HL-60/S4 (cell line): ENCODE results near the gene TMEM170A.
"Not testable (repeated sequence)": the region's sequence is repeated elsewhere in the genome, so short reads cannot be mapped to it uniquely, and the experiment has no call there.

ENCODE experiments used
- in situ Hi-C: fragments of 300-500 bp; cut with MboI; formaldehyde crosslinking; loops from 2 replicates; pipeline ENCODE4 v1.14.3; 2022; ENCODE audit warnings: low sequenced_read_pairs

Gene TMEM170A

GRCh38 chr16:75456971-75457370 is 7.5 kb downstream of the TMEM170A start:
- in situ Hi-C loops = no loop called here

DNA sequence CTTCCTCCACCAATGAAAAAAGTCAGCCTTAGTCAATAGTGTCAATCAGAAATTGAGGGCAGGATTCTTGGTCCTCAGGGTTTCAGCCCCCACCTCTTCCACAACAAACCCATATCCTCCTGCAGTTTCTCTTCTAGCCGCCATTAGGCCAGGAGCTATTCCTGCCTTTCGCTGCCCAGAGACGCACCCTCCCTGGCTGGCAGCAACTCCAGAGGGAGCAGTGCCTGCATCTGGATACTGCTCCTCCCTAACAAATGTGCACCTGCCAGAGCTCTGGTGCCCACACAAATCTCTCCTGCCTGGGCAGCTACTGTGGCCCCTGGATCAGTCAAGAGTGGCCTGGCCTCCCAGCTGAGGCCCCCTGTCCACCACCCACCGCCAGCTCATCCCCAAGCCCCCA is 8.0 kb downstream of the TMEM170A start:
- in situ Hi-C loops = not testable (repeated sequence)

DNA sequence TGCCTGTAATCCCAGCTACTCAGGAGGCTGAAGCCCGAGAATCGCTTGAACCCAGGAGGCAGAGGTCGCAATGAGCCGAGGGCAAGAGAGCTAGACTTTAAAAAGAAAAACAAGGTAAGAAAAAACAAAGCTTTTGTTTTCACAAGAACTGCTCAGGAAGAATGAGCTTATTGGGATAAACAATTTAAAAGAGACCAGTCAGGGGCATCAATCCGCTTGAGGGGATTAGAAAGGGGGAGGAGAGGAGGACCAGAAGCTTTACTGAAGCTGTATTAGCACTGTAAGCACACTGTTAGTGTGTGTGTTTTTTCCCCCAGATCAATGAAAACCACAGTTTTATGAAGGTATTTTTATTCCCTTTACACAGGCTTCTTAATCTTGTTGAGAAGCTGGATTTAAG is 8.8 kb downstream of the TMEM170A start:
- in situ Hi-C loops = no loop called here

DNA sequence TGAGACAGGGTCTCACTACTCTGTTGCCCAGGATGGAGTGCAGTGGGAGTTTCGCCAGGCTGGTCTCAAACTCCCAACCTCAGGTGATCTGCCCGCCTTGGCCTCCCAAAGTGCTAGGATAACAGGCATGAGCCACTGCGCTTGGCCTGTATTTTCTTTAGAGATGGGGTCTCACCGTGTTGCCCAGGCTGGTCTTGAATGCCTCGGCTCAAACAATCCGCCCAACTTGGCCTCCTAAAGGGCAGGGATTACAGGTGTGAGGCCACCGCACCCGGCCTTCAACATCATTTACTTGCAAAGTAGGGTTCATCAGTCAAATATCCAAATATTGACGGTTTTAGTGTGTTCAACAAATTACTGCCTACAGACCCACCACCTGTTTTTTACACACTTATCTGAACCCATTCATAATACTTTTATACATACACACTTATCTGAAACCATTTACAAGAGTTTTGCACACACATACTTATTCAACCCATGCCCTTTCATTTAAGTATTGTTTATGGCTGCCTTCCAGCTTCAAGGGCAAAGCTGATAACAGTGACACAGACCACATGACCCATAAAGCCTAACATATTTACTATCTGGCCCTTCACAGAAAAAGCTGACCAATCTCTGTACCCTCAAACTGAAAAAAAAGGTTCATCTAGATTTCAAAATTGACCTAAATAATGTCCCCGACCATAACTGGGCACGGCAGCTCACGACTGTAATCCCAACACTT is 11.9 kb downstream of the TMEM170A start:
- in situ Hi-C loops = no loop called here

DNA sequence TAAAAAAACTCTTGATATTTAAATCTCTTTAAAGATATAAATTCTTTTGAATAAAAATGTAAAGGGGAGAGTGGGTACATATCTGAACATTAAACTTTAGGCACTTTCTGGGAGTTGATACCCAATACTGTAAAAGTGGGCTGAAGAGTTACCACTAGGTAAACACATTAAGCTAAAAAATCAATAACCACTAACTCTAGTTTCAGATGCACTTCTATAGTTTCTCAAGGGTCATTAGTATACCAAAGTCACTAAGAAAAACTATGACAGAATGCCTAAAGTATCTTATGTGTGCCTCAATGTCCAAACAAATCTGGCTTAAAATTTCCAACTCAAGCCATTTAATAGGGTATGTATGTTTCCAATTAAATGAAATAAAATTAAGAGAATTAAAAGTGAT is 18.1 kb downstream of the TMEM170A start:
- in situ Hi-C loops = no loop called here

DNA sequence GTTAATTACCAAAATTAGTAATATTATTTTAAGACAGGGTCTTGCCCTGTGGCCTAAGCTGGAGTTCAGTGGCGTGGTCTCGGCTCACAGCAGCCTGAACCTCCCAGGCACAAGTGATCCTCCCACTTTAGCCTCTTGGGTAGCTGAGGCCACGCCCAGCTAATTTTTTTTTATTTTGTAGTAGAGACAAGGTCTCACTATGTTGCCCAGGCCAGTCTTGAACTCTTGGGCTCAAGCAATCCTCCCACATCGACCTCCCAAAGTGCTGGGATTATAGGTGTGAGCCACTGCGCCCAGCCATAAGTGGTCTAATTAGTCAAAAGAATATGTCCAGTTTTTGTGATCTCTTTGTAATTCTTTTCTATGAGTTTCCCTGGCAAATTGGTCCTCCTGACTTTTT is 19.2 kb downstream of the TMEM170A start:
- in situ Hi-C loops = no loop called here

DNA sequence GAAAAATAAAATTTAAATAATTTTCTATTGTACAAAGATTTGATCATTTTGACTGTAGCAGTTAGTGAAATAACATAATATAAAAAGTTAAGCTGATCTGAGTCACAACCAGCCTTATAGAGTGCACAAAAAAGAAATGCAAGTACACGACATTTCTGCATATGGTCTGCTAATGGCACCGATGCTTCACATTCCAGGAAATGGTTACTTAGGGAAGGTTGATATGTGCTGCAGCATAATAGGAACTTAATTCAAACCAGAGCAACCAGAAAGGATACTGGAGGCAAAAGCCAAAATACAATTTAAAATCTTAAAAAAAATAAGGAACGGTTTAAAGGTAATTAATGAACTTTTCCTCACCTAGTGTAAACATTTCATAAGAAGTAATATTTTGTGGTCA is 21.2 kb downstream of the TMEM170A start:
- in situ Hi-C loops = no loop called here

GRCh38 chr16:75433732-75434413 is 30.6 kb downstream of the TMEM170A start:
- in situ Hi-C loops = no loop called here

GRCh38 chr16:75432828-75433731 is 31.4 kb downstream of the TMEM170A start, which contains the start of gene CFDP1:
Gene CFDP1 (minus strand): TSS chr16:75433503. CDS start chr16:75433352, 151 bp downstream.
- in situ Hi-C loops = no loop called here

- in situ Hi-C loops = no loop called here
These were observed 34.7 kb downstream of the TMEM170A start for GRCh38 chr16:75429621-75430403.

DNA sequence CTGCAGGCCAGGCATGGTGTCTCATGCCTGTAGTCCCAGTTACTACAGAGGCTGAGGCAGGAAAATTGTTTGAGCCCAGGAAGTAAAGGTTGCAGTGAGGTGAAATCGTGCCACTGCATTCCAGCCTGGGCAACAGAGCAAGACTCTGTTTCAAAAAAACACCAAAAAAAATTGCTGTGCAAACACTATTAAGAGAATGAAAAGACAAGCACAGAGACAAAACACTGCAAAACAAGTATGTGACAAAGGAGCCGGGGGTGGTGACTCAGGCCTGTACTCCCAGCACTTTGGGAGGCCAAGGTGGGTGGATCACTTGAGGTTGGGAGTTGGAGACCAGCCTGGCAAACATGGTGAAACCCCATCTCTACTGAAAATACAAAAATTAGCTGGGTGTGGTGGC is 38.0 kb downstream of the TMEM170A start:
- in situ Hi-C loops = not testable (repeated sequence)

DNA sequence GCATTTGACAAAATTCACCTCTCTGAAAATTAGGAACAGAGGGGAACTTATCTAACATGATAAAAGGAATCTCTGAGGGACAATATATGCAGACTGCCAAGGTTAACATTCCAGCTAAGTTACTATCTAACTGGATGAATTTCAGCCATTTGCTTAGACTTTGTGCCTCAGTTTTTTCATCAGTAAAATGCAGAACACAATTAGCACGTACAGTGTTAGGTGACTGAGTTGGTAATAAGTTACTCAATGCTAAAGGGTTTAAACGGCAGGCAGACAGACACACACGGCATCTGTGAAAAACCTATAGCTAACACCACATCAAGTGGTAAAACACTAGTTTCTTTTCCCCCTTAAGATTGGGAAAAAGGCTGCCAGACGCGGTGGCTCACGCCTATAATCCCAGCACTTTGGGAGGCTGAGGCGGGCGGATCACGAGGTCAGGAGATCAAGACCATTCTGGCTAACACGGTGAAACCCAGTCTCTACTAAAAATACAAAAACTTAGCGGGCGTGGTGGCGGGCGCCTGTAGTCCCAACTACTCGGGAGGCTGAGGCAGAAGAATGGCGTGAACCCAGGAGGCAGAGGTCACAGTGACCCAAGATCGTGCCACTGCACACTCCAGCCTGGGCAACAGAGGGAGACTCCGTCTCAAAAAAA is 40.3 kb downstream of the TMEM170A start:
- in situ Hi-C loops = not testable (repeated sequence)

- in situ Hi-C loops = no loop called here
These were observed 40.8 kb downstream of the TMEM170A start for GRCh38 chr16:75423723-75424104.

GRCh38 chr16:75421820-75422126 is 42.7 kb downstream of the TMEM170A start:
- in situ Hi-C loops = no loop called here

GRCh38 chr16:75420987-75421819 is 43.3 kb downstream of the TMEM170A start:
- in situ Hi-C loops = no loop called here

GRCh38 chr16:75416904-75417565 is 47.5 kb downstream of the TMEM170A start:
- in situ Hi-C loops = no loop called here

DNA sequence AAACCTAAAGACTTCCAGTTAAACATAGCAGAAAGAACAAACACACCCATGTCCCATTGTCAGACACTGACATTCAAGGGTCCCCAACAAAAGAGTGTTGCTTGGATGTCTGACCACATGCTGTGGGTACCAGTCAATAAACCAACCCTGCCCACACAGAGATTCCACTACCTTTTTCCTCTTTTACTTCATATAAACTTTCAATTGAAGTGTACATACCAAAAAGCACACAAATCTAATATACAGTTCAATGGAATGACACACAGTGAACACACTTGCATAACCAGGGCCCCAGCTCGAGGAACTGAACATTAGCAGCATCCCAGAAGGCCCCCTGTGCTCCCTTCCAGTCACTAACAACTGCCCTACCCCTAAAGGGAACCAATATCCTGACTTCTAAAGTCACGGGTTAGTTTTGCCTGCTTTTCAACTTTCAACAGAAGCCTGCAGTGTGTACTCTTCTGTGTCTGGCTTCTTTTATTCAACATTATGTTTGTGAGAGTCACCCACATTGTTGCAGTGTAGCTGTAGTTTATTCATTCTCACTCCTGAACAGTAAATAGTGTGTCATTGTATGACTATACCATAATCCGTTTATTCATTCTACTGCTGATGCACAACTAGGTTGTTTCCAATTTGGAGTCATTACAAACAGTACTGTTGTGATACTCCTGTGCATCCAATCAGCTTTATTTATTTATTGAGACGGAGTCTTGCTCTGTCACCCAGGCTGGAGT is 49.2 kb downstream of the TMEM170A start:
- in situ Hi-C loops = no loop called here

- in situ Hi-C loops = no loop called here
These were observed 50.5 kb downstream of the TMEM170A start for GRCh38 chr16:75413951-75414350.
